GM12878 (cell line): ENCODE measurements around the gene TLE2. TPM values are rescaled to one million over a fixed set of nuclear protein-coding genes. Genes with fewer than 3 reads are reported as not detected.

Experiments
- CREB1 ChIP-seq: IDR thresholded peaks from 2 replicates; pipeline ENCODE4 v1.6.1; 2012; ENCODE audit warnings: low read depth, mild to moderate bottlenecking, inconsistent platforms
- E2F8 ChIP-seq: fragments of 450-650 bp; IDR thresholded peaks from 2 replicates; pipeline ENCODE4 v1.6.1; 2018; ENCODE audit warnings: mild to moderate bottlenecking, low read depth, moderate library complexity; ENCODE audit not compliant: partially characterized antibody
- E4F1 ChIP-seq: fragments of 450-650 bp; IDR thresholded peaks from 2 replicates; pipeline ENCODE4 v1.6.1; 2018; ENCODE audit warnings: borderline replicate concordance, mild to moderate bottlenecking; ENCODE audit not compliant: partially characterized antibody
- IRF5 ChIP-seq: fragments of 450-650 bp; IDR thresholded peaks from 2 replicates; pipeline ENCODE4 v1.6.1; 2017; ENCODE audit warnings: borderline replicate concordance
- JUNB ChIP-seq: IDR thresholded peaks from 2 replicates; pipeline ENCODE4 v1.6.1; 2016; ENCODE audit warnings: antibody characterized with exemption, mild to moderate bottlenecking
- MEF2B ChIP-seq: fragments of 450-650 bp; IDR thresholded peaks from 2 replicates; pipeline ENCODE4 v1.6.1; 2018; ENCODE audit warnings: mild to moderate bottlenecking, moderate library complexity; ENCODE audit not compliant: partially characterized antibody, poor library complexity, severe bottlenecking
- SIX5 ChIP-seq: IDR thresholded peaks from 2 replicates; pipeline ENCODE4 v1.6.1; 2011; ENCODE audit warnings: mild to moderate bottlenecking, low read depth, low read length, moderate library complexity; ENCODE audit not compliant: severe bottlenecking
- SMAD5 ChIP-seq: IDR thresholded peaks from 2 replicates; pipeline ENCODE4 v1.6.1; 2016; ENCODE audit warnings: antibody characterized with exemption, low read depth
- TCF3 ChIP-seq: IDR thresholded peaks from 2 replicates; pipeline ENCODE4 v1.6.1; 2012; ENCODE audit warnings: low read depth, mild to moderate bottlenecking, low read length, borderline replicate concordance; ENCODE audit not compliant: insufficient read depth
- ZSCAN29 ChIP-seq: fragments of 450-650 bp; IDR thresholded peaks from 2 replicates; pipeline ENCODE4 v1.6.1; 2017; ENCODE audit warnings: mild to moderate bottlenecking, moderate library complexity
- polyA plus RNA-seq, 11 experiments: library from polyadenylated mRNA; depleted of rRNA in 4 of 11; unstranded in 6 of 11; stranded (reverse) in 5 of 11; fragments of >200 nt; fragmentation: Nextera tagmentation in 4 of 11; fragmentation: Illumina TruSeq in 1 of 11; extraction: Ambion mirVana in 4 of 11; extraction: Trizol in 1 of 11; gene quantifications; 1 replicate in 1 of 11; 2 replicates in 10 of 11; pipeline versions ENCODE4 v1.2.1 to v1.2.3, GENCODE V29; 2011 to 2016; ENCODE audit warnings: inconsistent platforms in 2 of 11, missing spikeins in 2 of 11, low read depth in 1 of 11
- total RNA-seq, 4 experiments: library from RNA; depleted of rRNA in 3 of 4; stranded (reverse); fragments of >200 nt in 3 of 4; fragmentation: Illumina TruSeq in 1 of 4; extraction: Trizol in 1 of 4; gene quantifications; 2 replicates each; pipeline versions ENCODE4 v1.2.1 to v1.2.3, GENCODE V29; 2013 to 2021

The TLE2 gene
- total and polyA plus RNA-seq, 10 of the 15 experiments (the other 5 are each of a cell fraction or from before 2014, with no cell fraction given): 0.05 to 0.21 (median 0.11) TPM; not detected in 5

- TF ChIP-seq E2F8 (no peak), MEF2B (no peak), ZSCAN29 (no peak), TCF3 (no peak), SIX5 (no peak), E4F1 (no peak), JUNB (no peak), SMAD5 (no peak), CREB1 (no peak), IRF5 (no peak)
- TF ChIP-seq, all 136 proteins: peak for 0
These were observed 5.3 kb upstream of the TLE2 start (continued) for GRCh38 chr19:3034406-3034655.
